ENCODE measurements around the gene C2CD4C.

- TF ChIP-seq POLR2A (IDR thresholded peaks at IDR 0.05) (no peak), CTCF (IDR thresholded peaks at IDR 0.05) (no peak)
Measured at GRCh38 chr19:447064-447426, 38.1 kb upstream of the C2CD4C start.
